ENCODE results near the gene MSI2.

MSI2 gene

DNA sequence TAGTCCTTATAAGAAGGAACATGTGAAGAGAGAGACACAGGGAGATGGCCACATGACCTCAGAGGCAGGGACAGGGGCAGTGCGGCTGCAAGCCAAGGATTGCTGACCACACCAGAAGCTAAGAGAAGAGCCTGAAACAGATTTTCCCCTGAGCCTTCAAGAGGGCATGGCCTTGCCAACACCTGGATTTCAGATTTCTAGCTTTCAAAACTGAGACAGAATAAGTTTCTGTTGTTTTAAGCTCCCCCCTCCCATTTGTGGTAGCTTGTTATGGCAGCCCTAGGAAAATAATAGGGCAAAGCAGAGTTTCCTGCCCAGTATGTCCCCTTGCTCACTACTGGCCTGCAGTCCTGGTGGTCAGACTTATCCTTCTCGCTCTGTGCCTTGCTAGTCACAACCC, 284.3 kb downstream of the MSI2 start:
- no peaks in the 10 kb centered on the region for H3K27me3 ChIP-seq (ENCODE audit: low read length)
- no peaks in the 10 kb centered on the region for H3F3A ChIP-seq (ENCODE audit: insufficient read depth)
- H3K36me3 ChIP-seq (ENCODE audit: low read length), result no peaks in the 10 kb centered on the region
- H3K9me3 ChIP-seq (ENCODE audit: insufficient read depth, low read length), result no peaks in the 10 kb centered on the region
- H4K20me1 ChIP-seq (ENCODE audit: low read depth, low read length), result no peaks in the 10 kb centered on the region
- H3K4me3 ChIP-seq (ENCODE audit: insufficient read depth, low read length, poor library complexity, severe bottlenecking), result no peak overlapping the region
- no peak overlapping the region for H2AFZ ChIP-seq (ENCODE audit: low read depth, low read length, severe bottlenecking)
- TF ChIP-seq CTCF (IDR thresholded peaks at IDR 0.05; ENCODE audit: insufficient read depth, low read length, poor library complexity, severe bottlenecking) (no peak), EZH2phosphoT487 (conservative IDR thresholded peaks at IDR 0.05; ENCODE audit: low read length) (no peak)
- H3K9me2 ChIP-seq (replicated peaks; ENCODE audit: insufficient read depth, low read length), result no peaks in the 10 kb centered on the region
- no peaks in the 10 kb centered on the region for H3K79me2 ChIP-seq (ENCODE audit: insufficient read depth, low read length)
- no peak overlapping the region for H3K9ac ChIP-seq (ENCODE audit: low read length)
- no peak overlapping the region for H3K27ac ChIP-seq (ENCODE audit: low read depth, low read length)
- no peak overlapping the region for H3K4me2 ChIP-seq (ENCODE audit: low read depth, low read length, poor library complexity, severe bottlenecking)

GRCh38 chr17:57541049-57541448, 284.7 kb downstream of the MSI2 start:
- Histone ChIP-seq H3K79me2 (ENCODE audit: insufficient read depth, low read length) (no peaks in the 10 kb centered on the region), H2AFZ (ENCODE audit: low read depth, low read length, severe bottlenecking) (no peak overlapping the region), H3K27me3 (ENCODE audit: low read length) (no peaks in the 10 kb centered on the region), H3K9me3 (ENCODE audit: insufficient read depth, low read length) (no peaks in the 10 kb centered on the region), H3K9me2 (replicated peaks; ENCODE audit: insufficient read depth, low read length) (no peaks in the 10 kb centered on the region), H3K4me3 (ENCODE audit: insufficient read depth, low read length, poor library complexity, severe bottlenecking) (no peak overlapping the region), H3F3A (ENCODE audit: insufficient read depth) (no peaks in the 10 kb centered on the region), H3K36me3 (ENCODE audit: low read length) (no peaks in the 10 kb centered on the region), H3K9ac (ENCODE audit: low read length) (no peak overlapping the region), H3K27ac (ENCODE audit: low read depth, low read length) (no peak overlapping the region), H4K20me1 (ENCODE audit: low read depth, low read length) (no peaks in the 10 kb centered on the region), H3K4me2 (ENCODE audit: low read depth, low read length, poor library complexity, severe bottlenecking) (no peak overlapping the region)
- no peak for TF ChIP-seq CTCF (IDR thresholded peaks at IDR 0.05; ENCODE audit: insufficient read depth, low read length, poor library complexity, severe bottlenecking)
- no peak for TF ChIP-seq EZH2phosphoT487 (conservative IDR thresholded peaks at IDR 0.05; ENCODE audit: low read length)

GRCh38 chr17:57541472-57542394, 285.4 kb downstream of the MSI2 start:
- Histone ChIP-seq H3K9ac (ENCODE audit: low read length) (no peak overlapping the region), H3F3A (ENCODE audit: insufficient read depth) (no peaks in the 10 kb centered on the region), H2AFZ (ENCODE audit: low read depth, low read length, severe bottlenecking) (no peak overlapping the region), H3K4me2 (ENCODE audit: low read depth, low read length, poor library complexity, severe bottlenecking) (no peak overlapping the region), H3K9me3 (ENCODE audit: insufficient read depth, low read length) (no peaks in the 10 kb centered on the region), H4K20me1 (ENCODE audit: low read depth, low read length) (no peaks in the 10 kb centered on the region), H3K4me3 (ENCODE audit: insufficient read depth, low read length, poor library complexity, severe bottlenecking) (no peak overlapping the region), H3K79me2 (ENCODE audit: insufficient read depth, low read length) (no peaks in the 10 kb centered on the region), H3K36me3 (ENCODE audit: low read length) (no peaks in the 10 kb centered on the region), H3K9me2 (replicated peaks; ENCODE audit: insufficient read depth, low read length) (no peaks in the 10 kb centered on the region), H3K27me3 (ENCODE audit: low read length) (no peaks in the 10 kb centered on the region), H3K27ac (ENCODE audit: low read depth, low read length) (no peak overlapping the region)
- no peak for TF ChIP-seq CTCF (IDR thresholded peaks at IDR 0.05; ENCODE audit: insufficient read depth, low read length, poor library complexity, severe bottlenecking)
- no peak for TF ChIP-seq EZH2phosphoT487 (conservative IDR thresholded peaks at IDR 0.05; ENCODE audit: low read length)

All from SU-DHL-6 (cell line).